Neutrophil (primary cell): ENCODE data around the gene SND1.
A peak's percentile ranks its signal among the peaks of the same experiment; 100 is the strongest.
"Not testable (repeated sequence)": the region's sequence is repeated elsewhere in the genome, so short reads cannot be mapped to it uniquely, and the experiment has no call there.

Source experiments
- H3K27ac ChIP-seq: fragments of 200-600 bp; sonication (generic); 2 replicates; pipeline ENCODE4 v1.5.1; 2016; ENCODE audit warnings: mild to moderate bottlenecking, moderate library complexity
- H3K27me3 ChIP-seq: fragments of 200-600 bp; sonication (generic); 2 replicates; pipeline ENCODE4 v1.6.0; 2016; ENCODE audit warnings: mild to moderate bottlenecking
- H3K36me3 ChIP-seq: fragments of 200-600 bp; sonication (generic); 2 replicates; pipeline ENCODE4 v1.5.1; 2017
- H3K4me1 ChIP-seq, 2 experiments: fragments of 200-600 bp in 1 of 2; sonication (generic) in 1 of 2; 1 replicate in 1 of 2; 2 replicates in 1 of 2; pipeline versions ENCODE4 v1.5.1 to v1.6.1; 2013 to 2016; ENCODE audit warnings: low read depth in 1 of 2, low read length in 1 of 2, mild to moderate bottlenecking in 1 of 2, moderate library complexity in 1 of 2; ENCODE audit not compliant: control insufficient read depth in 1 of 2, insufficient read depth in 1 of 2
- H3K4me3 ChIP-seq, 2 experiments: fragments of 200-600 bp in 1 of 2; sonication (generic) in 1 of 2; 1 replicate in 1 of 2; 2 replicates in 1 of 2; pipeline ENCODE4 v1.5.1; 2013 to 2016; ENCODE audit warnings: low read depth in 1 of 2, low read length in 1 of 2, mild to moderate bottlenecking in 1 of 2, moderate library complexity in 1 of 2
- H3K9me3 ChIP-seq: fragments of 200-600 bp; sonication (generic); 2 replicates; pipeline ENCODE4 v1.5.1; 2016
- CTCF ChIP-seq: fragments of 200-600 bp; sonication (generic); IDR thresholded peaks from 2 replicates; pipeline ENCODE4 v1.5.1; 2016; ENCODE audit warnings: antibody characterized with exemption

Gene SND1

GRCh38 chr7:127959770-127960169 lies 307.8 kb downstream of the SND1 start:
- Histone ChIP-seq H3K36me3 (peaks cover 32% of the 10 kb centered on the region), H3K9me3 (no peaks in the 10 kb centered on the region), H3K4me3 (no peak overlapping the region), H3K27ac (no peak overlapping the region), H3K4me1 (no peaks in the 10 kb centered on the region), H3K27me3 (no peaks in the 10 kb centered on the region)
- TF ChIP-seq CTCF, result no peak

GRCh38 chr7:127961786-127962453 lies 309.9 kb downstream of the SND1 start:
- no peaks in the 10 kb centered on the region for H3K27me3 ChIP-seq
- peaks cover 28% of the 10 kb centered on the region for H3K36me3 ChIP-seq
- H3K4me1 ChIP-seq, result no peaks in the 10 kb centered on the region
- no peak for TF ChIP-seq CTCF
- H3K4me3 ChIP-seq, result no peak overlapping the region
- no peaks in the 10 kb centered on the region for H3K9me3 ChIP-seq
- no peak overlapping the region for H3K27ac ChIP-seq

GRCh38 chr7:127962589-127963361 lies 310.8 kb downstream of the SND1 start:
- Histone ChIP-seq H3K36me3 (peaks cover 19% of the 10 kb centered on the region), H3K9me3 (no peaks in the 10 kb centered on the region), H3K4me3 (no peak overlapping the region), H3K27ac (no peak overlapping the region), H3K4me1 (no peaks in the 10 kb centered on the region), H3K27me3 (no peaks in the 10 kb centered on the region)
- no peak for TF ChIP-seq CTCF

GRCh38 chr7:127963850-127964249 lies 311.9 kb downstream of the SND1 start:
- not testable (repeated sequence) for H3K27me3 ChIP-seq, H3K9me3 ChIP-seq, H3K27ac ChIP-seq, H3K4me1 ChIP-seq, H3K4me3 ChIP-seq, H3K36me3 ChIP-seq

GRCh38 chr7:127967281-127967680 lies 315.3 kb downstream of the SND1 start:
- H3K9me3 ChIP-seq, result no peaks in the 10 kb centered on the region
- no peaks in the 10 kb centered on the region for H3K27me3 ChIP-seq
- TF ChIP-seq CTCF, result no peak
- H3K4me1 ChIP-seq, result peaks cover 7 to 9% of the 10 kb centered on the region in 2 experiments
- H3K4me3 ChIP-seq, result no peak overlapping the region
- H3K27ac ChIP-seq, result no peak overlapping the region
- no peaks in the 10 kb centered on the region for H3K36me3 ChIP-seq

- Histone ChIP-seq H3K4me1 (peaks cover 7 to 9% of the 10 kb centered on the region in 2 experiments), H3K27me3 (no peaks in the 10 kb centered on the region), H3K36me3 (no peaks in the 10 kb centered on the region), H3K9me3 (no peaks in the 10 kb centered on the region), H3K4me3 (no peak overlapping the region), H3K27ac (peak overlapping the region; percentile 24)
- no peak for TF ChIP-seq CTCF
Measured at GRCh38 chr7:127968547-127968946, 316.6 kb downstream of the SND1 start.
